SJSA1 (cell line): ENCODE data around the gene ERC2. TPM values are rescaled to one million over a fixed set of nuclear protein-coding genes. Genes with fewer than 3 reads are reported as not detected.

Experiments
- DNase-seq, 2 experiments: peaks; one replicate each; pipeline ENCODE4 v3.0.0-alpha.2; 2015 to 2020; ENCODE audit warnings: low spot score in 2 of 2, low read depth in 1 of 2
- H3K27ac ChIP-seq: fragments of 250-450 bp; sonication (Bioruptor Pico); 2 replicates; pipeline ENCODE4 v1.5.1; 2020; ENCODE audit warnings: mild to moderate bottlenecking, moderate library complexity
- H3K27me3 ChIP-seq: fragments of 250-450 bp; sonication (Bioruptor Pico); replicated peaks from 2 replicates; pipeline ENCODE4 v1.5.1; 2020; ENCODE audit warnings: mild to moderate bottlenecking, moderate library complexity
- H3K36me3 ChIP-seq: fragments of 250-450 bp; sonication (Bioruptor Pico); 2 replicates; pipeline ENCODE4 v1.5.1; 2020; ENCODE audit warnings: mild to moderate bottlenecking
- H3K4me1 ChIP-seq: fragments of 250-450 bp; sonication (Bioruptor Pico); replicated peaks from 2 replicates; pipeline ENCODE4 v1.6.1; 2021; ENCODE audit warnings: mild to moderate bottlenecking
- H3K4me3 ChIP-seq: fragments of 250-450 bp; sonication (Bioruptor Pico); 2 replicates; pipeline ENCODE4 v1.5.1; 2020; ENCODE audit warnings: mild to moderate bottlenecking
- H3K9me3 ChIP-seq: fragments of 250-450 bp; sonication (Bioruptor Pico); replicated peaks from 2 replicates; pipeline ENCODE4 v1.5.1; 2020; ENCODE audit warnings: mild to moderate bottlenecking
- total RNA-seq: library from RNA; depleted of rRNA; stranded (reverse); fragments of >200 nt; shearing (Covaris generic); gene quantifications from 2 replicates; pipeline ENCODE4 v1.2.3, GENCODE V29; 2014

Gene ERC2
- total RNA-seq, 1 experiment from 2014 or later: 0.13 TPM

- no peak overlapping the region for H3K27ac ChIP-seq
- no peaks in the 10 kb centered on the region for H3K4me1 ChIP-seq
- no peaks in the 10 kb centered on the region for H3K36me3 ChIP-seq
- no peaks in the 10 kb centered on the region for H3K9me3 ChIP-seq
- DNase-seq: no peak
- no peak overlapping the region for H3K4me3 ChIP-seq
- no peaks in the 10 kb centered on the region for H3K27me3 ChIP-seq
Observed at GRCh38 chr3:55607175-55607574, 861.1 kb downstream of the ERC2 start.

- no peak for DNase-seq
- H3K27me3 ChIP-seq: no peaks in the 10 kb centered on the region
- H3K4me3 ChIP-seq: no peak overlapping the region
- H3K36me3 ChIP-seq: no peaks in the 10 kb centered on the region
- H3K27ac ChIP-seq: no peak overlapping the region
- peaks cover 8% of the 10 kb centered on the region for H3K4me1 ChIP-seq
- no peaks in the 10 kb centered on the region for H3K9me3 ChIP-seq
Observed at GRCh38 chr3:55605443-55606236, 862.6 kb downstream of the ERC2 start.

- Histone ChIP-seq H3K4me3 (no peak overlapping the region), H3K36me3 (no peaks in the 10 kb centered on the region), H3K9me3 (no peaks in the 10 kb centered on the region), H3K27me3 (no peaks in the 10 kb centered on the region), H3K27ac (no peak overlapping the region), H3K4me1 (peaks cover 8% of the 10 kb centered on the region)
- DNase-seq: no peak
Observed at GRCh38 chr3:55604846-55605245, 863.4 kb downstream of the ERC2 start.

- peaks cover 8% of the 10 kb centered on the region for H3K4me1 ChIP-seq
- no peak for DNase-seq
- no peak overlapping the region for H3K4me3 ChIP-seq
- no peaks in the 10 kb centered on the region for H3K36me3 ChIP-seq
- H3K9me3 ChIP-seq: no peaks in the 10 kb centered on the region
- H3K27ac ChIP-seq: no peak overlapping the region
- no peaks in the 10 kb centered on the region for H3K27me3 ChIP-seq
Observed at GRCh38 chr3:55604402-55604801, 863.9 kb downstream of the ERC2 start.

- Histone ChIP-seq H3K27ac (no peak overlapping the region), H3K9me3 (no peaks in the 10 kb centered on the region), H3K36me3 (no peaks in the 10 kb centered on the region), H3K4me3 (no peak overlapping the region), H3K4me1 (peaks cover 8% of the 10 kb centered on the region), H3K27me3 (no peaks in the 10 kb centered on the region)
- no peak for DNase-seq
Observed at GRCh38 chr3:55601366-55602080, 866.7 kb downstream of the ERC2 start.

GRCh38 chr3:55598224-55598623 is 870.0 kb downstream of the ERC2 start:
- Histone ChIP-seq H3K9me3 (no peaks in the 10 kb centered on the region), H3K36me3 (no peaks in the 10 kb centered on the region), H3K27ac (no peak overlapping the region), H3K4me3 (no peak overlapping the region), H3K4me1 (peaks cover 8% of the 10 kb centered on the region), H3K27me3 (no peaks in the 10 kb centered on the region)
- DNase-seq: no peak

- peaks cover 8% of the 10 kb centered on the region for H3K4me1 ChIP-seq
Observed at GRCh38 chr3:55597641-55598040, 870.6 kb downstream of the ERC2 start.

GRCh38 chr3:55596212-55596611 is 872.1 kb downstream of the ERC2 start:
- Histone ChIP-seq H3K4me1 (no peaks in the 10 kb centered on the region), H3K36me3 (no peaks in the 10 kb centered on the region), H3K4me3 (no peak overlapping the region), H3K27ac (no peak overlapping the region), H3K27me3 (no peaks in the 10 kb centered on the region), H3K9me3 (no peaks in the 10 kb centered on the region)
- DNase-seq: no peak

More at GRCh38 chr3:55597641-55598040, 870.6 kb downstream of the ERC2 start:
- DNase-seq: no peak
- H3K9me3 ChIP-seq: no peaks in the 10 kb centered on the region
- H3K36me3 ChIP-seq: no peaks in the 10 kb centered on the region
- no peaks in the 10 kb centered on the region for H3K27me3 ChIP-seq
- H3K4me3 ChIP-seq: no peak overlapping the region
- H3K27ac ChIP-seq: no peak overlapping the region

GRCh38 chr3:55595420-55595819 is 872.8 kb downstream of the ERC2 start:
- no peaks in the 10 kb centered on the region for H3K36me3 ChIP-seq
- no peaks in the 10 kb centered on the region for H3K27me3 ChIP-seq
- H3K4me3 ChIP-seq: no peak overlapping the region
- DNase-seq: no peak
- H3K4me1 ChIP-seq: no peaks in the 10 kb centered on the region
- no peaks in the 10 kb centered on the region for H3K9me3 ChIP-seq
- H3K27ac ChIP-seq: no peak overlapping the region

GRCh38 chr3:55592572-55592971 is 875.7 kb downstream of the ERC2 start:
- no peak overlapping the region for H3K4me3 ChIP-seq
- no peaks in the 10 kb centered on the region for H3K36me3 ChIP-seq
- no peaks in the 10 kb centered on the region for H3K27me3 ChIP-seq
- DNase-seq: no peak
- H3K9me3 ChIP-seq: no peaks in the 10 kb centered on the region
- H3K4me1 ChIP-seq: no peaks in the 10 kb centered on the region
- no peak overlapping the region for H3K27ac ChIP-seq

- Histone ChIP-seq H3K36me3 (no peaks in the 10 kb centered on the region), H3K27ac (no peak overlapping the region), H3K4me1 (no peaks in the 10 kb centered on the region), H3K27me3 (no peaks in the 10 kb centered on the region), H3K9me3 (no peaks in the 10 kb centered on the region), H3K4me3 (no peak overlapping the region)
- no peak for DNase-seq
Observed at GRCh38 chr3:55591888-55592287, 876.4 kb downstream of the ERC2 start.

GRCh38 chr3:55588146-55588765 is 880.0 kb downstream of the ERC2 start:
- no peak for DNase-seq
- H3K27ac ChIP-seq: no peak overlapping the region
- H3K9me3 ChIP-seq: no peaks in the 10 kb centered on the region

GRCh38 chr3:55585856-55586255 is 882.4 kb downstream of the ERC2 start:
- Histone ChIP-seq H3K36me3 (no peaks in the 10 kb centered on the region), H3K27ac (no peak overlapping the region), H3K4me3 (no peak overlapping the region), H3K9me3 (no peaks in the 10 kb centered on the region), H3K4me1 (no peaks in the 10 kb centered on the region), H3K27me3 (no peaks in the 10 kb centered on the region)
- no peak for DNase-seq

More at GRCh38 chr3:55588146-55588765, 880.0 kb downstream of the ERC2 start:
- Histone ChIP-seq H3K4me3 (no peak overlapping the region), H3K36me3 (no peaks in the 10 kb centered on the region), H3K27me3 (no peaks in the 10 kb centered on the region), H3K4me1 (no peaks in the 10 kb centered on the region)
